Neural progenitor cell (in vitro differentiated cells): ENCODE measurements around the gene FBP2.

Experiments used
- CTCF ChIP-seq: fragments of 200-600 bp; sonication (generic); IDR thresholded peaks from 2 replicates; pipeline ENCODE4 v1.5.1; 2017; ENCODE audit warnings: antibody characterized with exemption, mild to moderate bottlenecking
- EZH2 ChIP-seq: fragments of 200-600 bp; sonication (generic); IDR thresholded peaks from 2 replicates; pipeline ENCODE4 v1.6.1; 2017; ENCODE audit warnings: antibody characterized with exemption, mild to moderate bottlenecking, moderate library complexity
- EZH2phosphoT487 ChIP-seq: fragments of 200-600 bp; sonication (generic); IDR thresholded peaks from 2 replicates; pipeline ENCODE4 v1.6.1; 2017; ENCODE audit warnings: antibody characterized with exemption

- TF ChIP-seq CTCF (no peak), EZH2 (no peak), EZH2phosphoT487 (no peak)
These were observed 31.0 kb upstream of the FBP2 start for GRCh38 chr9:94624629-94625028.
